Muscle of leg (tissue), 11 donors: Measurements from ENCODE around the gene PARP3. TPM values are rescaled to one million over a fixed set of nuclear protein-coding genes. Genes with fewer than 3 reads are reported as not detected.

Experiments
- DNase-seq: peaks from one replicate; pipeline ENCODE4 v3.0.0; 2013
- H3K27ac ChIP-seq: one replicate; pipeline ENCODE4 v1.5.1; 2013; ENCODE audit warnings: mild to moderate bottlenecking, low read length, control low read depth
- H3K27me3 ChIP-seq: one replicate; pipeline ENCODE4 v1.6.1; 2013; ENCODE audit warnings: low read length; ENCODE audit not compliant: control insufficient read depth, insufficient read depth
- H3K36me3 ChIP-seq: one replicate; pipeline ENCODE4 v1.6.1; 2013; ENCODE audit warnings: low read length; ENCODE audit not compliant: control insufficient read depth, insufficient read depth
- H3K4me1 ChIP-seq: one replicate; pipeline ENCODE4 v1.6.1; 2013; ENCODE audit warnings: low read length; ENCODE audit not compliant: control insufficient read depth, insufficient read depth
- H3K4me3 ChIP-seq: one replicate; pipeline ENCODE4 v1.5.1; 2013; ENCODE audit warnings: low read length, control low read depth
- H3K9me3 ChIP-seq: replicated peaks from 2 replicates; pipeline ENCODE4 v1.6.1; 2013; ENCODE audit warnings: low read depth, low read length; ENCODE audit not compliant: control insufficient read depth
- WGBS: methylation state at CpG from one replicate; pipeline ENCODE4 v1.1.5; 2013; ENCODE audit warnings: missing lambda C conversion rate; ENCODE audit not compliant: insufficient coverage; 5-methylcytosine and 5-hydroxymethylcytosine counted together
- polyA plus RNA-seq, 8 donors: library from polyadenylated mRNA; unstranded; fragments of 120-200 nt; gene quantifications; one replicate each; pipeline versions ENCODE4 v1.2.1 to v1.2.3, GENCODE V29; 2013; ENCODE audit warnings: inconsistent platforms in 1 of 8, low replicate concordance in 1 of 8; ENCODE audit not compliant: insufficient read length in 8 of 8, insufficient read depth in 1 of 8
- total RNA-seq: library from RNA; stranded (reverse); fragments of 120-200 nt; gene quantifications from one replicate; pipeline ENCODE4 v1.2.4, GENCODE V29; 2013

The PARP3 gene
- total and polyA plus RNA-seq, 9 donors, result 5.0 to 8.3 (median 6.2) TPM

GRCh38 chr3:51958603-51959521 lies 16.7 kb downstream of the PARP3 start:
- Histone ChIP-seq H3K27ac (no peak overlapping the region), H3K4me3 (no peak overlapping the region), H3K4me1 (peaks cover 47% of the 10 kb centered on the region), H3K27me3 (peaks cover 13% of the 10 kb centered on the region), H3K36me3 (peaks cover 43% of the 10 kb centered on the region), H3K9me3 (no peaks in the 10 kb centered on the region)
- 95% methylated on average over 15 of the region's 20 CpGs for whole genome bisulfite sequencing
- no peak for DNase-seq

- Histone ChIP-seq H3K27ac (no peak overlapping the region), H3K9me3 (no peaks in the 10 kb centered on the region), H3K4me1 (peaks cover 54% of the 10 kb centered on the region), H3K36me3 (peaks cover 43% of the 10 kb centered on the region), H3K4me3 (no peak overlapping the region), H3K27me3 (peaks cover 9% of the 10 kb centered on the region)
- no peak for DNase-seq
- WGBS, result 100% methylated on average over 7 of the region's 7 CpGs
These were observed 17.5 kb downstream of the PARP3 start for GRCh38 chr3:51959651-51960050.

- Histone ChIP-seq H3K4me1 (peaks cover 55% of the 10 kb centered on the region), H3K27ac (no peak overlapping the region)
These were observed 18.2 kb downstream of the PARP3 start for GRCh38 chr3:51960386-51960785.

GRCh38 chr3:51961011-51961410 lies 18.8 kb downstream of the PARP3 start:
- Histone ChIP-seq H3K27ac (no peak overlapping the region), H3K36me3 (peaks cover 45% of the 10 kb centered on the region), H3K9me3 (no peaks in the 10 kb centered on the region), H3K4me3 (no peak overlapping the region), H3K4me1 (peaks cover 58% of the 10 kb centered on the region), H3K27me3 (no peaks in the 10 kb centered on the region)
- WGBS, result 87% methylated on average over 18 of the region's 18 CpGs
- no peak for DNase-seq

More at GRCh38 chr3:51960386-51960785, 18.2 kb downstream of the PARP3 start:
- 81% methylated on average over 6 of the region's 10 CpGs for WGBS
- H3K4me3 ChIP-seq, result no peak overlapping the region
- H3K27me3 ChIP-seq, result peaks cover 2% of the 10 kb centered on the region
- DNase-seq, result no peak
- no peaks in the 10 kb centered on the region for H3K9me3 ChIP-seq
- H3K36me3 ChIP-seq, result peaks cover 45% of the 10 kb centered on the region

GRCh38 chr3:51961602-51962569 lies 19.7 kb downstream of the PARP3 start:
- H3K36me3 ChIP-seq, result peaks cover 45% of the 10 kb centered on the region
- 45% methylated on average over 3 of the region's 9 CpGs for WGBS
- no peak for DNase-seq
- H3K27me3 ChIP-seq, result no peaks in the 10 kb centered on the region
- H3K4me3 ChIP-seq, result no peak overlapping the region
- no peaks in the 10 kb centered on the region for H3K9me3 ChIP-seq
- H3K27ac ChIP-seq, result no peak overlapping the region
- peaks cover 58% of the 10 kb centered on the region for H3K4me1 ChIP-seq

DNA sequence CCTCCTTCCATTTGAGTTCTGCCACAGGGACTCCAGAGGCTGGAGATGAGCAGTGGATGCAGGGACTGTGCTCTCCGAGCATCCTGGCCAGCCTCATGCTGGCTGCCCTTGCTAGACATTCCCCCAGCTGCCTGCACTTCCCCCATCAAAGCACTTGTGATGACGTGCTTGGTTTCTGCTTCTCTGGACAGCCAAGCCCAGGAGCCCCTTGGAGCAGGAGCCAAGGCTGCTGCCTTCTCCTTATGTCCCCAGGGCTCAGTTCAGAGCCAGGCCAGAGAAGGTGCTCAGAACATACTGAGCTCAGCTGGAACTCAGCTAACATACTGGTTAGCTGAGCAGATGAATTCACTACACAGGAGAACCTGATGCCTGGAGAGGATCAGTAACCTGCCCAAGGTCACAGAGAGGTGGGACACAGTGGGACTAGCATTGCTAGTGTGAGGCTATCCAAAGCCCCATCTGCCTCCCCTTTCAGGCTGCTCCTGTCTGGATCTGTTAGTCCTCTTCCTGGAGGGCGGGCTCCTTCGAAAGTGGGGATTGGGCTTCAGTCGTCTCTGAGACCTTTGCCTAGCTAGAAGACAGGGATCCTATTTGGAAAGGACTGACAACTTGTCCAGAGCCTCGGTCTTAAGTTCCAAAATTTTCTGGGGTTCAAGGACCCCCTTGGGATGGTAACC lies 20.8 kb downstream of the PARP3 start:
- peak; percentile 77 for DNase-seq
- Histone ChIP-seq H3K9me3 (no peaks in the 10 kb centered on the region), H3K27me3 (no peaks in the 10 kb centered on the region), H3K4me3 (no peak overlapping the region), H3K4me1 (peaks cover 58% of the 10 kb centered on the region), H3K27ac (peak overlapping the region; percentile 4), H3K36me3 (peaks cover 36% of the 10 kb centered on the region)
- WGBS, result 39% methylated on average over 4 of the region's 6 CpGs

GRCh38 chr3:51963951-51964451 lies 21.8 kb downstream of the PARP3 start:
- H3K4me1 ChIP-seq, result peaks cover 68% of the 10 kb centered on the region
- H3K27me3 ChIP-seq, result no peaks in the 10 kb centered on the region
- H3K4me3 ChIP-seq, result no peak overlapping the region
- WGBS, result 43% methylated on average over 7 of the region's 12 CpGs
- peak; percentile 86 for DNase-seq
- peaks cover 25% of the 10 kb centered on the region for H3K36me3 ChIP-seq
- H3K9me3 ChIP-seq, result no peaks in the 10 kb centered on the region
- H3K27ac ChIP-seq, result peak overlapping the region; percentile 60

DNA sequence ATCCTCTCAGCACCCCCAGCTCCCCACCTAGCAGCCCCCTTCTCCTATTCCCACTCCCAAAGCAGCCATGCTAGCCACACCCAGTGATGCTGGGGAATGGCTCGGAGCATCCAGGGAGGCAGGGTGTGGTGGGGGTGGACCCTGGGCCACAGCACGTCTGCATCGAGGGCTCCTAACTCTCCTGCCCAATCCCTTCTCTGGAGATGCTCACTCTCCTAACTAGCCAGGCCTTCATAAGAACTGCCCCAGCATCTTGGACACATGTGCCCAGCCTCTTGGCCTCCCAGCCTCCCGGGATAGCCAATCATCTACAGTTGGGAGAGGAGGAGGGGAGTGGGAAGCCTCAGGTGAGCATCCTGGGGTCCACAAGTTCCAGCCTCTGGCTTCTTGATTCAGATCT lies 22.4 kb downstream of the PARP3 start:
- Histone ChIP-seq H3K27ac (peak overlapping the region; percentile 60), H3K36me3 (peaks cover 20% of the 10 kb centered on the region), H3K4me3 (no peak overlapping the region), H3K27me3 (no peaks in the 10 kb centered on the region), H3K4me1 (peaks cover 71% of the 10 kb centered on the region), H3K9me3 (no peaks in the 10 kb centered on the region)
- DNase-seq, result no peak
- WGBS, result 80% methylated on average over 1 of the region's 4 CpGs

DNA sequence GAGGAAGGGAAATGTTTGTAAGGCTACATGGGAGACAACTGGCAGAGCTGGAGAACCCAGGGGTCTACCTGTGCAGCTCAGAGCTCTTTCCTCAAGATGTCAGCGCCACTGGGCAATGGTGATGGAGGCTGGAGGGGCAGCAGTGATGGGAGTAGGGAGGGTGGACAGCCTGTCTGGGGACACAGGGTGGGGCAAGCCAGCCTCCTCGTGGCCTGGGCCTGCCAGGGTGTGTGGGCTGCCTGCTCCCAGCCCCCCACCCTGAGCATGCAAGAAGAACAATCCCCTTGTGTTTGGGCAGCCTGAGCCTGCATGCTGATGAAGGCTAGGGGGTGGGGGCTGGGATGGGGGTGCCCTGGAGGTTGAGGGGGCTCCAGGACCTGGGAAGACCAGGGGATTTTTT lies 23.9 kb downstream of the PARP3 start:
- no peak for DNase-seq
- peaks cover 14% of the 10 kb centered on the region for H3K36me3 ChIP-seq
- no peak overlapping the region for H3K27ac ChIP-seq
- no CpG with 5 or more reads among the region's 2 CpGs for WGBS
- H3K9me3 ChIP-seq, result no peaks in the 10 kb centered on the region
- H3K27me3 ChIP-seq, result no peaks in the 10 kb centered on the region
- peak overlapping the region; percentile 78 for H3K4me3 ChIP-seq
- peaks cover 75% of the 10 kb centered on the region for H3K4me1 ChIP-seq
